ENCODE measurements around the gene PEDS1. TPM values are rescaled to one million over a fixed set of nuclear protein-coding genes. Genes with fewer than 3 reads are reported as not detected.

The PEDS1 gene
- total RNA-seq, 1 donor from 2014 or later = 39.7 TPM

GRCh38 chr20:50111829-50112495, 41.6 kb downstream of the PEDS1 start:
- DNase-seq (ENCODE audit: low spot score) = no peak
- peaks cover 69% of the 10 kb centered on the region for H3K4me1 Mint-ChIP-seq (ENCODE audit: unreplicated experiment)
- peaks cover 26% of the 10 kb centered on the region for H3K27me3 Mint-ChIP-seq (ENCODE audit: unreplicated experiment)
- H3K4me3 Mint-ChIP-seq (ENCODE audit: unreplicated experiment) = peak overlapping the region; percentile 97
- H3K27ac Mint-ChIP-seq (ENCODE audit: unreplicated experiment) = peak overlapping the region; percentile 97
- no peaks in the 10 kb centered on the region for H3K9me3 Mint-ChIP-seq (ENCODE audit: unreplicated experiment)
- peaks cover 15% of the 10 kb centered on the region for H3K36me3 Mint-ChIP-seq (ENCODE audit: low read depth, unreplicated experiment)
- TF ChIP-seq CTCF (IDR thresholded peaks at IDR 0.05; ENCODE audit: unreplicated experiment) = no peak

- TF ChIP-seq CTCF (IDR thresholded peaks at IDR 0.05; ENCODE audit: unreplicated experiment) = no peak
- H3K27me3 Mint-ChIP-seq (ENCODE audit: unreplicated experiment) = peaks cover 24% of the 10 kb centered on the region
- peaks cover 68% of the 10 kb centered on the region for H3K4me1 Mint-ChIP-seq (ENCODE audit: unreplicated experiment)
- no peaks in the 10 kb centered on the region for H3K9me3 Mint-ChIP-seq (ENCODE audit: unreplicated experiment)
- peaks cover 15% of the 10 kb centered on the region for H3K36me3 Mint-ChIP-seq (ENCODE audit: low read depth, unreplicated experiment)
- no peak for DNase-seq (ENCODE audit: low spot score)
- peak overlapping the region; percentile 97 for H3K27ac Mint-ChIP-seq (ENCODE audit: unreplicated experiment)
- H3K4me3 Mint-ChIP-seq (ENCODE audit: unreplicated experiment) = peak overlapping the region; percentile 97
Observed at GRCh38 chr20:50111120-50111828, 42.2 kb downstream of the PEDS1 start.

GRCh38 chr20:50110141-50111047, 43.1 kb downstream of the PEDS1 start:
- no peak for TF ChIP-seq CTCF (IDR thresholded peaks at IDR 0.05; ENCODE audit: unreplicated experiment)
- H3K4me3 Mint-ChIP-seq (ENCODE audit: unreplicated experiment) = peak overlapping the region; percentile 21
- peaks cover 61% of the 10 kb centered on the region for H3K4me1 Mint-ChIP-seq (ENCODE audit: unreplicated experiment)
- DNase-seq (ENCODE audit: low spot score) = peak; percentile 21
- peak overlapping the region; percentile 91 for H3K27ac Mint-ChIP-seq (ENCODE audit: unreplicated experiment)
- no peaks in the 10 kb centered on the region for H3K9me3 Mint-ChIP-seq (ENCODE audit: unreplicated experiment)
- H3K36me3 Mint-ChIP-seq (ENCODE audit: low read depth, unreplicated experiment) = peaks cover 15% of the 10 kb centered on the region
- H3K27me3 Mint-ChIP-seq (ENCODE audit: unreplicated experiment) = peaks cover 24% of the 10 kb centered on the region

GRCh38 chr20:50108556-50109235, 44.8 kb downstream of the PEDS1 start:
- Mint-ChIP-seq H3K27ac (ENCODE audit: unreplicated experiment) (peak overlapping the region; percentile 54), H3K4me3 (ENCODE audit: unreplicated experiment) (no peak overlapping the region), H3K9me3 (ENCODE audit: unreplicated experiment) (no peaks in the 10 kb centered on the region), H3K4me1 (ENCODE audit: unreplicated experiment) (peaks cover 53% of the 10 kb centered on the region), H3K27me3 (ENCODE audit: unreplicated experiment) (peaks cover 18% of the 10 kb centered on the region), H3K36me3 (ENCODE audit: low read depth, unreplicated experiment) (peaks cover 11% of the 10 kb centered on the region)
- no peak for DNase-seq (ENCODE audit: low spot score)
- no peak for TF ChIP-seq CTCF (IDR thresholded peaks at IDR 0.05; ENCODE audit: unreplicated experiment)

Measured in endothelial cell (in vitro differentiated cells).